A673 (cell line): Measurements from ENCODE around the gene ATP1A1.

ENCODE experiments used
- CTCF ChIP-seq: fragments of 300-800, 200-600 bp; sonication (generic); conservative IDR thresholded peaks from 2 replicates; pipeline ENCODE4 v1.5.1; 2017; ENCODE audit warnings: low read depth, mild to moderate bottlenecking, antibody characterized with exemption, low read length, moderate library complexity, mixed read lengths
- EZH2 ChIP-seq: fragments of 200-600 bp; sonication (generic); IDR thresholded peaks from 2 replicates; pipeline ENCODE4 v1.6.1; 2017; ENCODE audit warnings: borderline replicate concordance, low read depth, mild to moderate bottlenecking, mixed read lengths, antibody characterized with exemption, low read length; ENCODE audit not compliant: poor library complexity, severe bottlenecking

- TF ChIP-seq CTCF (no peak), EZH2 (no peak)
Measured at GRCh38 chr1:116418091-116418830, 45.2 kb downstream of the ATP1A1 start.
